Activated CD8-positive, alpha-beta T cell treated with anti-CD3 and anti-CD28 coated beads for 36 hours (primary cell): ENCODE data around the gene ARMC9. TPM values are rescaled to one million over a fixed set of nuclear protein-coding genes. Genes with fewer than 3 reads are reported as not detected.
"Not testable (repeated sequence)": the region's sequence is repeated elsewhere in the genome, so short reads cannot be mapped to it uniquely, and the experiment has no call there.

Experiments
- ATAC-seq: fragments of 200-7000 bp; cut with Tn5 transposase; one replicate; pipeline ENCODE4 v1.10.0; 2021; ENCODE audit warnings: mild to moderate bottlenecking, moderate library complexity
- CTCF ChIA-PET: fragments of 350-600 bp; sonication (Branson Sonifier 250); formaldehyde crosslinking; loops from one replicate; lab custom pipeline; 2021; ENCODE audit warnings: antibody characterized with exemption; lab: Charles Lee
- POLR2A ChIA-PET: fragments of 350-600 bp; sonication (Branson Sonifier 250); formaldehyde crosslinking; loops from one replicate; lab custom pipeline; 2021; ENCODE audit warnings: antibody characterized with exemption; lab: Charles Lee
- DNase-seq: peaks from one replicate; pipeline ENCODE4 v3.0.0-alpha.2; 2020
- H3K27ac Mint-ChIP-seq: one replicate; pipeline ENCODE4 v1.8.0; 2021; ENCODE audit warnings: mild to moderate bottlenecking, mixed read lengths
- H3K27me3 Mint-ChIP-seq: one replicate; pipeline ENCODE4 v1.8.0; 2021; ENCODE audit warnings: mixed read lengths
- H3K36me3 Mint-ChIP-seq: one replicate; pipeline ENCODE4 v1.8.0; 2021; ENCODE audit warnings: low read depth, mixed read lengths
- H3K4me1 Mint-ChIP-seq: one replicate; pipeline ENCODE4 v1.8.0; 2021; ENCODE audit warnings: low read depth, mixed read lengths
- H3K4me3 Mint-ChIP-seq: one replicate; pipeline ENCODE4 v1.8.0; 2021; ENCODE audit warnings: mild to moderate bottlenecking, moderate library complexity, mixed read lengths
- H3K9me3 Mint-ChIP-seq: one replicate; pipeline ENCODE4 v1.8.0; 2021; ENCODE audit warnings: mixed read lengths
- intact Hi-C: fragments of 100-400 bp; cut with micrococcal nuclease; formaldehyde crosslinking; loops from one replicate; pipeline ENCODE4 v1.10.0; 2022
- total RNA-seq, 2 experiments: library from RNA; stranded (reverse); gene quantifications; one replicate each; pipeline ENCODE4 v1.2.3, GENCODE V29; 2021
- TF ChIP-seq, protein P1 (sequence below): fragments of 200-600 bp; IDR thresholded peaks from one replicate; pipeline ENCODE4 v1.8.0; 2022; ENCODE audit warnings: antibody characterized with exemption, mild to moderate bottlenecking

The ARMC9 gene
- total RNA-seq, 2 experiments from 2014 or later: 2.0 to 2.2 TPM

DNA sequence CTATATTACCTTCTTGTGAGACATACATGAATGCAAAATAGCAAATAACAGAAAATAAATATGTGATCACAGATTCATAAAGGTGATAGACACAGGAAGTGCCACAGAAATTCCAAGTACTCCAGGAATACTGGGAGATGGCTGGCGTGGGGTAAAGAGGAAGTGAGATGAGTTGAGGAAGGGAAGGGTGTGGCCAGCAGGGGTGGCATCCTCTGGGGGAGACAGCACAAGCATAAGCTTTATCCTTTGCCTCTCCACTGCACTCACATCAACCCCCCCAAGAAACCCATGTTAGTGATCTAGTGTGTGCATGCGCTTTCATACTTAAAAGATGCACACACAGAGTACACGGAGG, 102.3 kb downstream of the ARMC9 start:
- H3K4me3 Mint-ChIP-seq: no peak overlapping the region
- no peaks in the 10 kb centered on the region for H3K27me3 Mint-ChIP-seq
- DNase-seq: no peak
- CTCF ChIA-PET: interaction anchor here (0.9 kb wide), 1 partner anchor 112 kb away, joined by 3 read pairs; no protein-coding TSS in a partner anchor
- no peaks in the 10 kb centered on the region for H3K9me3 Mint-ChIP-seq
- no peak overlapping the region for H3K27ac Mint-ChIP-seq
- no peak for ATAC-seq
- intact Hi-C loops: no loop called here
- no peaks in the 10 kb centered on the region for H3K36me3 Mint-ChIP-seq
- TF ChIP-seq, protein P1, sequence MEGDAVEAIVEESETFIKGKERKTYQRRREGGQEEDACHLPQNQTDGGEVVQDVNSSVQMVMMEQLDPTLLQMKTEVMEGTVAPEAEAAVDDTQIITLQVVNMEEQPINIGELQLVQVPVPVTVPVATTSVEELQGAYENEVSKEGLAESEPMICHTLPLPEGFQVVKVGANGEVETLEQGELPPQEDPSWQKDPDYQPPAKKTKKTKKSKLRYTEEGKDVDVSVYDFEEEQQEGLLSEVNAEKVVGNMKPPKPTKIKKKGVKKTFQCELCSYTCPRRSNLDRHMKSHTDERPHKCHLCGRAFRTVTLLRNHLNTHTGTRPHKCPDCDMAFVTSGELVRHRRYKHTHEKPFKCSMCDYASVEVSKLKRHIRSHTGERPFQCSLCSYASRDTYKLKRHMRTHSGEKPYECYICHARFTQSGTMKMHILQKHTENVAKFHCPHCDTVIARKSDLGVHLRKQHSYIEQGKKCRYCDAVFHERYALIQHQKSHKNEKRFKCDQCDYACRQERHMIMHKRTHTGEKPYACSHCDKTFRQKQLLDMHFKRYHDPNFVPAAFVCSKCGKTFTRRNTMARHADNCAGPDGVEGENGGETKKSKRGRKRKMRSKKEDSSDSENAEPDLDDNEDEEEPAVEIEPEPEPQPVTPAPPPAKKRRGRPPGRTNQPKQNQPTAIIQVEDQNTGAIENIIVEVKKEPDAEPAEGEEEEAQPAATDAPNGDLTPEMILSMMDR: no peak
- H3K4me1 Mint-ChIP-seq: no peaks in the 10 kb centered on the region
- POLR2A ChIA-PET: interaction anchor here (0.5 kb wide), 1 partner anchor 66 kb away, joined by 3 read pairs; no protein-coding TSS in a partner anchor

DNA sequence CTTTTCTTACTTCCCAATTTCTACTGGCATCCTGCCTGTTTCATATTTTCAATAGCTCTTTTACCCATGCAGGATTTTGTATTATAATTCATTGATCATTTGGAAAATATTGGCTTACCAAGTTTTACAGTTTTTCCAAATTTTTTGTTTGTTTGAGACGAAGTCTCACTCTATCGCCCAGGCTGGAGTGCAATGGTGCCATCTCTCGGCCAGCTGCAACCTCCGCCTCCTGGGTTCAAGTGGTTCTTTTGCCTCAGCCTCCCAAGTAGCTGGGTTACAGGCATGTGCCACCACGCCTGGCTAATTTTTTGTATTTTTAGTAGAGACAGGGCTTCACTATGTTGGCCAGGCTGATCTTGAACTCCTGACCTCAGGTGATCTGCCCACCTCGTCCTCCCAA, 105.8 kb downstream of the ARMC9 start:
- H3K4me3 Mint-ChIP-seq, H3K27me3 Mint-ChIP-seq, DNase-seq, H3K9me3 Mint-ChIP-seq, H3K27ac Mint-ChIP-seq, POLR2A ChIA-PET, intact Hi-C loops, H3K36me3 Mint-ChIP-seq, ATAC-seq, H3K4me1 Mint-ChIP-seq: not testable (repeated sequence)
- CTCF ChIA-PET: interaction anchor here (1.2 kb wide), 1 partner anchor 17 kb away, joined by 3 read pairs; no protein-coding TSS in a partner anchor

DNA sequence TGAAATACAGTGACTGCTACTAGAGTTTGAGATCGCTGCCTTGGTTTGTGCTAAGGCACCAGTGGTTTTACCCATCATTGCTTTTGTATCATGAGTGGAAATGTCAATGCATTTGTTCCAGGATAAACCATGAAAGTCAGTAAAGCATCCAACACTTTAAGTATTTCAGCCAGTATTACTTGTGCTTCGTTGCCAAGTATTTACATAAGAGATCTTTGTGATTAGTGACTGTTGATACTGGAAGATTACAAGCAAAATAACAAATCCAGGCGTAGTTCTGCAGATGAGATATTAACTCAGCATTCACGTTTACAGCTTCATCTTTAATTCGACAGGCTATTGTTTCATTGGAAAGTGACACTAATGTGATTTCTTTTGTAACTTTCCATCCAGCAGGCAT, 106.8 kb downstream of the ARMC9 start:
- no peaks in the 10 kb centered on the region for H3K36me3 Mint-ChIP-seq
- CTCF ChIA-PET: no interaction called here

DNA sequence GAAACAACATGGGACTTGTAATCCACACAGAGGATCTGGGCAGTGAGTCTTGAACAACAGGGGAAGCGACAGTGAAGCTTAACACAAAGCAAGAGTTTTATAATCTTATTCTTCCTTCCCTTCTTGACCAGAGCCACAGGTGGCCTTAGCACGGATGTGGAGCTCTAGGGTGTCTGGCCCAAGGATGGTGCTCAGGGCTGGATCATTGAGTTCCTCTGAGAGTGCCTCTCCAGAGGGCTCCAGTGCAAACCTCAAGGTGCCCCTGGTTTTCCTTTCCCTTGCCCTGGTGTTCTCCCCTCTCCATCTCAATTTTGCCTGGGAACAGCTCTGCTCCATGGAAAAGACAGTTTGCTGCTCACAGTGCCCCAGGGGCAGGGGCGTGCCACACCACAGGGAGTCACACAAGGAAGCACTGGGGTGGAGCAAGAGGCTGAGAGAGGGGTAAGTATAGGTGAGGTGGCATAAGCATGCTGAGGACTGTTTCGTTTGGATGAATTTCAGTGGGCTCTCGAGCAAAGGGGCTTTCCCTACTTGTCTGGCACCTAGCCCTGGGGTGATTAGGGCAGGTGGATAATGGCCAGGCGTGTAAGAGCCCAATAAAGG, 108.5 kb downstream of the ARMC9 start:
- Mint-ChIP-seq H3K4me1 (no peaks in the 10 kb centered on the region), H3K9me3 (no peaks in the 10 kb centered on the region), H3K27me3 (no peaks in the 10 kb centered on the region), H3K4me3 (no peak overlapping the region), H3K36me3 (no peaks in the 10 kb centered on the region), H3K27ac (no peak overlapping the region)
- ChIA-PET POLR2A (no interaction called here), CTCF (interaction anchor here (0.7 to 1.6 kb wide), 4 partner anchors 9 to 183 kb away, joined by 3 to 5 read pairs (median 4); no protein-coding TSS in a partner anchor)
- TF ChIP-seq, protein P1: no peak
- ATAC-seq (no peak), DNase-seq (no peak)
- intact Hi-C loops: no loop called here

More for the DNA sequence above, 106.8 kb downstream of the ARMC9 start:
- TF ChIP-seq, protein P1: no peak
- Mint-ChIP-seq H3K27ac (no peak overlapping the region), H3K27me3 (no peaks in the 10 kb centered on the region), H3K4me3 (no peak overlapping the region), H3K9me3 (no peaks in the 10 kb centered on the region), H3K4me1 (no peaks in the 10 kb centered on the region)
- POLR2A ChIA-PET: no interaction called here
- ATAC-seq: no peak
- intact Hi-C loops: no loop called here
- no peak for DNase-seq

DNA sequence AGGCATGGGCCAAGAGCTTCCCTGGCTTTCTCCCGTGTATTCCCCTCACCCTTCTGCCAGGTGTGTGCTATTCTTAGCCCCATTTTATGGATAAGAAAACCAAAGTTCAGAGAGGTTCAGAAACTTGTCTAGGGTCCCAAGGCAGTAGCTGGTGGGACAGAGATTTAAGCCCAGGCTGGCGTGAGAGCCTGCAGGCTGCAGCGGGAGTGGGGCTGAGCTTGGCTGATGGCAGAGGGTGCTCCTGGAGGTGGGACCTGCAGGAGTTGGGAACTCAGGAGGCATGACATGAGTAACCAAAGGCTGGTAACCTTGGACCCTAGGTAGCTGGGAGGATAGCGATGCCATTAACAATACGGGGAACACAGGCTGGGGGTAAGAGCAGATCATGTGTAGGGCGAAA, 109.8 kb downstream of the ARMC9 start:
- intact Hi-C loops: no loop called here
- no peaks in the 10 kb centered on the region for H3K9me3 Mint-ChIP-seq
- no peak overlapping the region for H3K27ac Mint-ChIP-seq
- H3K27me3 Mint-ChIP-seq: no peaks in the 10 kb centered on the region
- no peaks in the 10 kb centered on the region for H3K4me1 Mint-ChIP-seq
- ATAC-seq (no peak), DNase-seq (no peak)
- no peak overlapping the region for H3K4me3 Mint-ChIP-seq
- H3K36me3 Mint-ChIP-seq: no peaks in the 10 kb centered on the region
- CTCF ChIA-PET: interaction anchor here (1.6 kb wide), 1 partner anchor 11 kb away, joined by 3 read pairs; no protein-coding TSS in a partner anchor
- TF ChIP-seq, protein P1: no peak
- POLR2A ChIA-PET: interaction anchor here (0.5 kb wide), 1 partner anchor 134 kb away, joined by 3 read pairs; no protein-coding TSS in a partner anchor
